WERI-Rb-1 (cell line): ENCODE data around the gene ARCN1.

Experiments
- DNase-seq: peaks from one replicate; pipeline ENCODE4 v3.0.0-alpha.2; 2020
- H3K27ac ChIP-seq: fragments of 250-450 bp; sonication (Bioruptor Pico); 2 replicates; pipeline ENCODE4 v1.5.1; 2020; ENCODE audit warnings: mild to moderate bottlenecking, moderate library complexity
- H3K27me3 ChIP-seq: fragments of 250-450 bp; sonication (Bioruptor Pico); 2 replicates; pipeline ENCODE4 v1.5.1; 2021; ENCODE audit warnings: mild to moderate bottlenecking, low read depth, moderate library complexity; ENCODE audit not compliant: insufficient read depth, severe bottlenecking
- H3K36me3 ChIP-seq: fragments of 250-450 bp; sonication (Bioruptor Pico); 2 replicates; pipeline ENCODE4 v1.5.1; 2020; ENCODE audit warnings: mild to moderate bottlenecking, moderate library complexity
- H3K4me3 ChIP-seq: 2 replicates; pipeline ENCODE4 v1.5.1; 2011; ENCODE audit warnings: low read depth, mild to moderate bottlenecking, control low read depth, low read length
- H3K9me3 ChIP-seq: fragments of 250-450 bp; sonication (Bioruptor Pico); 2 replicates; pipeline ENCODE4 v1.5.1; 2021; ENCODE audit warnings: mild to moderate bottlenecking, moderate library complexity; ENCODE audit not compliant: severe bottlenecking
- TF ChIP-seq, protein P1 (sequence below): IDR thresholded peaks from 2 replicates; pipeline ENCODE4 v1.5.1; 2011; ENCODE audit warnings: low read depth, mild to moderate bottlenecking, control low read depth, inconsistent platforms, low read length

Gene ARCN1

GRCh38 chr11:118638726-118639125, 66.5 kb downstream of the ARCN1 start:
- Histone ChIP-seq H3K27me3 (no peaks in the 10 kb centered on the region), H3K27ac (no peak overlapping the region), H3K4me3 (no peak overlapping the region), H3K9me3 (no peaks in the 10 kb centered on the region), H3K36me3 (peaks cover 9% of the 10 kb centered on the region)
- TF ChIP-seq, protein P1, sequence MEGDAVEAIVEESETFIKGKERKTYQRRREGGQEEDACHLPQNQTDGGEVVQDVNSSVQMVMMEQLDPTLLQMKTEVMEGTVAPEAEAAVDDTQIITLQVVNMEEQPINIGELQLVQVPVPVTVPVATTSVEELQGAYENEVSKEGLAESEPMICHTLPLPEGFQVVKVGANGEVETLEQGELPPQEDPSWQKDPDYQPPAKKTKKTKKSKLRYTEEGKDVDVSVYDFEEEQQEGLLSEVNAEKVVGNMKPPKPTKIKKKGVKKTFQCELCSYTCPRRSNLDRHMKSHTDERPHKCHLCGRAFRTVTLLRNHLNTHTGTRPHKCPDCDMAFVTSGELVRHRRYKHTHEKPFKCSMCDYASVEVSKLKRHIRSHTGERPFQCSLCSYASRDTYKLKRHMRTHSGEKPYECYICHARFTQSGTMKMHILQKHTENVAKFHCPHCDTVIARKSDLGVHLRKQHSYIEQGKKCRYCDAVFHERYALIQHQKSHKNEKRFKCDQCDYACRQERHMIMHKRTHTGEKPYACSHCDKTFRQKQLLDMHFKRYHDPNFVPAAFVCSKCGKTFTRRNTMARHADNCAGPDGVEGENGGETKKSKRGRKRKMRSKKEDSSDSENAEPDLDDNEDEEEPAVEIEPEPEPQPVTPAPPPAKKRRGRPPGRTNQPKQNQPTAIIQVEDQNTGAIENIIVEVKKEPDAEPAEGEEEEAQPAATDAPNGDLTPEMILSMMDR = no peak
- DNase-seq = no peak

DNA sequence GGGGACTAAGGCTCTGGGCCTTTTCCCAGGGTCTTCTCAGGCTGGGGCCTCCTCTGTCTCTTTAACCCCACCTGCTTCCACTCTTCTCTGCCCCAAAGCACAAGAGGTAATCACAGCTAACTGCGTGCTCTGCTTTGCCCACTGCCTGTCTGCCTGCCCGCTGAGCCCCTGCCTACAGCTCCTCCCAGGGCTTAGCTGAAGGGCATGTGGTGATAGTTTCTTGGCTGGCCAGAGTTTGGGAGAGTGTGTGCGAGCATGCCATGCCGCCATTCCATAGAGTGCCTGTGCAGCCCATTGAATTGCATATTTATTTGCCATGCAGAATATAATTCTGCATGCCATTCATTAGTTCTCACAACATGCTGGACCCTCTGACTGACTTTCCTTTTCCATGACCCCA, 67.7 kb downstream of the ARCN1 start:
- Histone ChIP-seq H3K9me3 (no peaks in the 10 kb centered on the region), H3K4me3 (no peak overlapping the region), H3K27me3 (no peaks in the 10 kb centered on the region), H3K27ac (no peak overlapping the region), H3K36me3 (peaks cover 9% of the 10 kb centered on the region)
- DNase-seq = no peak
- TF ChIP-seq, protein P1 = no peak

- TF ChIP-seq, protein P1 = no peak
- H3K27ac ChIP-seq = no peak overlapping the region
Observed at GRCh38 chr11:118640332-118641154, 68.3 kb downstream of the ARCN1 start.

DNA sequence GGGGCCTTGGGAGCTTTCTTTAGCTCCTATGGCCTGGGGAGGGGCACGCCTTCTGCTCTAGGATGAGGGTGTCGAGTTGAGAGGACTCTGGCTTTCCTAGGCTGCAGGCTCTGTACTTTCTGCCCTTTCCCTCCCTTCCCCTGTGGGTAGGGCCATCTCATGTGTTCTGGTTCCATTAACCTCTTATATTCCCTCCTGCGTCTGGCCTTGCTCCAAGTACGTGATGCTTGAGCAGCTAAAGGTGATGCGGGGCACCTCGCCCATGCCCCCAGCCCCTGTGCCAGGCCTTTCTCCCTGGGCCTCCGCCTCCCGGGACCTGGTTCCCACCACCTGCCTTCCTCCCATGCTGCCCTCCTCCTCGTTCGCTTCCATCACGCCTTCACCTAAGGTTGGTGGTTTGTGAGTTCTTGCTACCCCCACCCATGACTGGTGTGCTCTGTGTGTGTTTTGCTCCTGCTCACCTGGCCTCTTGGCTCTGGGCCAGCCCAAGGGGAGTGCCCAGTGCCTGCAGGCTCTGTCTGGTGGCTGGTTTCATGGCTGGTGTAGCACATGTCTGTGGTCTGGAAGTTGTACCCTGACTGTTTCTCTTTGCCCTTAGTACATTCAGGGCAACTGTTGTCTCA, 69.3 kb downstream of the ARCN1 start:
- DNase-seq = no peak
- TF ChIP-seq, protein P1 = no peak
- no peaks in the 10 kb centered on the region for H3K9me3 ChIP-seq
- H3K27me3 ChIP-seq = no peaks in the 10 kb centered on the region
- no peak overlapping the region for H3K27ac ChIP-seq
- H3K36me3 ChIP-seq = peaks cover 6% of the 10 kb centered on the region
- no peak overlapping the region for H3K4me3 ChIP-seq

More at GRCh38 chr11:118640332-118641154, 68.3 kb downstream of the ARCN1 start:
- no peaks in the 10 kb centered on the region for H3K9me3 ChIP-seq
- H3K36me3 ChIP-seq = peaks cover 7% of the 10 kb centered on the region
- no peaks in the 10 kb centered on the region for H3K27me3 ChIP-seq
- DNase-seq = no peak
- no peak overlapping the region for H3K4me3 ChIP-seq

GRCh38 chr11:118643142-118643994, 71.2 kb downstream of the ARCN1 start:
- no peak overlapping the region for H3K27ac ChIP-seq
- peaks cover 13% of the 10 kb centered on the region; the same call in 1 of the 2 replicates for H3K36me3 ChIP-seq
- DNase-seq = no peak
- no peaks in the 10 kb centered on the region for H3K27me3 ChIP-seq
- H3K4me3 ChIP-seq = no peak overlapping the region
- TF ChIP-seq, protein P1 = no peak
- H3K9me3 ChIP-seq = no peaks in the 10 kb centered on the region
